HG03457 (cell line): ENCODE measurements around the gene CTAG1B.
"Not testable (repeated sequence)": the region's sequence is repeated elsewhere in the genome, so short reads cannot be mapped to it uniquely, and the experiment has no call there.

ENCODE experiments used
- ATAC-seq: cut with Tn5 transposase; IDR thresholded peaks from one replicate; pipeline ENCODE4 v1.9.1; 2021; ENCODE audit warnings: moderate number of reproducible peaks; ENCODE audit not compliant: unreplicated experiment

The CTAG1B gene

DNA sequence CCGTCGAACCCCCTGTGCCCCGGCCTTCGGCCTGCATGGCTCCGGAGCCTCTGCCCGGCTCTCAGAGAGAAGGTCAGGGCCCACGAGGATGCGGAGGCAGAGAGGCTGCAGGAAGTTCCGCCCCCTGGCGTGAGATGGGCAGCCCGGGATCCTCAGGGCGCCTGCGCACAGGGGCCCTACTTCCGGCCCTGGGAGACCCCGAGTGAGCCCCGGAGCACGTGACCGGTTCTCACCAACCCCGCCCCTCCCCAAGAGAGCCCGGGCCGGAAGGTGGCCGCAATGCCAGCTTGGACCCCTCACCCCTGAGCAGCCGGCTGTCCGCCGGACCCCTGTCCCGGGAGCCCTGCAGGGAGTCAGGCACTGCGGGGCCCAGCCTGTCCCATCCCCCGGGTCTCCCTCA, at the start of gene CTAG1B:
CTAG1B (minus strand) TSS at position 101 of the 400 bp plus-strand sequence; CDS start at position 37, 64 bp downstream.
- not testable (repeated sequence) for ATAC-seq

- ATAC-seq: no peak
These were observed 42.8 kb upstream of the CTAG1B start for GRCh38 chrX:154661899-154662298.

GRCh38 chrX:154661170-154661569, 42.1 kb upstream of the CTAG1B start:
- no peak for ATAC-seq

- no peak for ATAC-seq
These were observed 41.5 kb upstream of the CTAG1B start for GRCh38 chrX:154660541-154660940.

DNA sequence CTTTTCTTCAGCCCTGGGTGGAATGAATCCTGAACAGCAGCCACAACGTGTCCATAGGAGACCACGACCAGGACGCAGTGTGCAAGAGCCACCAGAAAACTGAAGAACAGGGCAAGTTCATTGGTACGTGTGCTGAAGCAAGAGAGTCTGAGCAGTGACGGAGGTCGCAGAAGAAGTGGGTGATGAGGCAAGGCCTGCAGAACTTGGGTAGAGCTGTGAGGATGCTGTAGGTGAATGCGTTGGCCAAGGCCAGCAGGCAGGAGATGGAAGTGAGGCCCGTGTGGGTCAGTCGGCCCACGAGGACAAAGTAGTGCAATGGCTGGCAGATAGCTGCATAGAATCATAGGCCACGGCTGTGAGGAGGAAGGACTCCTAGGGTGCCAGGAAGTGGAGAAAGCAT, 39.9 kb upstream of the CTAG1B start:
- ATAC-seq: no peak

GRCh38 chrX:154658187-154658586, 39.1 kb upstream of the CTAG1B start:
- no peak for ATAC-seq

- no peak for ATAC-seq
These were observed 38.2 kb upstream of the CTAG1B start for GRCh38 chrX:154657226-154657805.

GRCh38 chrX:154655786-154656185, 36.7 kb upstream of the CTAG1B start:
- ATAC-seq: no peak

- ATAC-seq: no peak
These were observed 36.3 kb upstream of the CTAG1B start for GRCh38 chrX:154655346-154655745.

GRCh38 chrX:154654925-154655324, 35.8 kb upstream of the CTAG1B start:
- no peak for ATAC-seq

- no peak for ATAC-seq
These were observed 35.3 kb upstream of the CTAG1B start for GRCh38 chrX:154654372-154654771.

DNA sequence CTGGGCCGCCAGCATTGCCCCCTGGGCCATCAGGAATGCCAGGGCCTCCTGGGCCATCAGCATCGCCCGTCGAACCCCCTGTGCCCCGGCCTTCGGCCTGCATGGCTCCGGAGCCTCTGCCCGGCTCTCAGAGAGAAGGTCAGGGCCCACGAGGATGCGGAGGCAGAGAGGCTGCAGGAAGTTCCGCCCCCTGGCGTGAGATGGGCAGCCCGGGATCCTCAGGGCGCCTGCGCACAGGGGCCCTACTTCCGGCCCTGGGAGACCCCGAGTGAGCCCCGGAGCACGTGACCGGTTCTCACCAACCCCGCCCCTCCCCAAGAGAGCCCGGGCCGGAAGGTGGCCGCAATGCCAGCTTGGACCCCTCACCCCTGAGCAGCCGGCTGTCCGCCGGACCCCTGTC, 34.3 kb upstream of the CTAG1B start, which contains the start of gene CTAG2:
CTAG2 (minus strand) TSS at position 167 of the 400 bp plus-strand sequence; CDS start at position 103, 64 bp downstream.
- ATAC-seq: not testable (repeated sequence)

DNA sequence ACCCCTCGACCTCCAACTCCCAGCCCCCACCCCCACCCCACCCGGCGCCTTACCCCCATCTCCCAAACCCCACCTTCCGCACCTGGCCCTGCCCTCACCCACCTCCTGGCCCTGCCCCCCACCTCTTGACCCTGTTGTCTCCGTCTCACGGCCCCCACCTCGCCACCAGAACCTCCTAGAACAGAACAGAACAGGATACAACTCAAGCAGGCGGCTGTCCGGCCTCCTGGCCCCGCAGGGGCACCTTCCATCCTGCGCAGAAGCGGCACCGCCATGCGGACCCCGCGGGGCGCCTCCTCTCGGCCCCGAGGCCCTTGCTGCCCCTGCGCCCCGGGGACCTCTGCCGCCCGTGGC, 33.9 kb upstream of the CTAG1B start:
- ATAC-seq: no peak

GRCh38 chrX:154652311-154653047, 33.4 kb upstream of the CTAG1B start:
- ATAC-seq: no peak

DNA sequence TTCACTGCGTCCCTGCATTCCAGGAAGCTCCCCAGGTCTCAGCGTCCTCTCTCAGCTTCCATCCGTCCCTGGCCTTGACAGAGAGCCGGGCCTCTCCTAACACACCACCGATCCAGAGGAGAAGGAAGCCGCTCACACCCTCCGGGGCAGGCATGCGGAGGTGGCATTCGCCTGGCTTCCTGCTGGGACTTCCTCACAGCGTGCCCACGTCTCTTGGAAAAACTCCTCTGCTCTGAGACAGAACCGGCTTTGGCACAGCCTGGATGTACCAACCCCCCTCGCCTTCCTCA, 31.1 kb upstream of the CTAG1B start:
- ATAC-seq: no peak

- ATAC-seq: no peak
These were observed 30.6 kb upstream of the CTAG1B start for GRCh38 chrX:154649503-154650220.

GRCh38 chrX:154648931-154649330, 29.8 kb upstream of the CTAG1B start:
- ATAC-seq: no peak

GRCh38 chrX:154645745-154646378, 26.8 kb upstream of the CTAG1B start:
- ATAC-seq: not testable (repeated sequence)

GRCh38 chrX:154643708-154644107, 24.6 kb upstream of the CTAG1B start:
- not testable (repeated sequence) for ATAC-seq

GRCh38 chrX:154641740-154642139, 22.7 kb upstream of the CTAG1B start:
- ATAC-seq: not testable (repeated sequence)

- not testable (repeated sequence) for ATAC-seq
These were observed 14.6 kb upstream of the CTAG1B start for GRCh38 chrX:154633661-154634060.

GRCh38 chrX:154630949-154631348, 11.9 kb upstream of the CTAG1B start:
- ATAC-seq: not testable (repeated sequence)
